Measurements from ENCODE around the gene GATAD2A.
"Not testable (repeated sequence)": the region's sequence is repeated elsewhere in the genome, so short reads cannot be mapped to it uniquely, and the experiment has no call there.

Gene GATAD2A

DNA sequence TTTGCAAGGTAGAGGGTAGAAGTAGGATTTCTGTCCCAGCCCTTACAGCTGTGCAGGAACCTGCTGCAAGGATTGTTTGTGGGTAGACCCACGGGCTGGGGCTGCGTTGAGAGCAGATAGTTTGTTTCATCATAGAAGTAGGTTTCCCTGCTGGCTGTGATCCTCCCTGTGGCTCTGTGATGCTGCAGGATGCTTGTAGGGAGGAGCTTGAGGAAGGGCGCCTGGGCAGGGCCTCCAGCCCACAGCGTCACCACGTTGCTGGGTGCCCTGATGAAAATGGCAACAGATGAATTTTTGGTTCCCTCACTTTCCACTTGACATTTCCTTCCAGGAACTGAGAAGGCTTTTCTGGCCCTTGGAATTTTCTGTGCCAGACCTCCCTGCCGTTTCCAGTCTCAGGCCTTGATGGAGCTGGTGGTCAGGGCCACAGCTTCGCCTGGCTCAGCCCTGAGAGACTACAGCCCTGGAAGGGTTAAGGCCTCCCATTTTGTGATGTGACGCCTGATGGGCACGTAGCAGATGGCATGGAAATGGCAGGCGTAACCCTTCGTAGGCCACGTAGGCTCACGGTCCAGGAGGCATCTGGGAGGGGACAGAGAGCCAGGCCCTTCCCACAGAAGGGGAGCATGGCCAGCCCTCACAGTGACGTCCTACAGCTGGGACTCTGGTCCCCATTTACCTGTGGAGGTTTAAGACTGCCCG lies 42.2 kb downstream of the GATAD2A start:
- no peak for DNase-seq

DNA sequence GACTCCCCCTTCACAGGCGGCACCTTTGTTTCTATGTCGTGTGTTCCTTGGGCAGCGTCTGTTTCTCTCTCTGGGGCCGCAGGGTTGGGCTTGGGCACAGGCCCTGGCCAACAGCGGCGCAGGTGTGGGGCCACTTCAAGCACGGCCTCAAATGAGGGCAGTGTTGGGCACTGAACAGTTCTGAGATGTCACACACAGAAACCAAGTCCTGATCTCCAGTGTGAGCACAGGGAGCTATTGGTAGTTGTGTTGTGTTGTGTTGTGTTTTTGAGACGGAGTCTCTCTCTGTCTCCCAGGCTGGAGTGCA lies 42.7 kb downstream of the GATAD2A start:
- DNase-seq, result no peak

DNA sequence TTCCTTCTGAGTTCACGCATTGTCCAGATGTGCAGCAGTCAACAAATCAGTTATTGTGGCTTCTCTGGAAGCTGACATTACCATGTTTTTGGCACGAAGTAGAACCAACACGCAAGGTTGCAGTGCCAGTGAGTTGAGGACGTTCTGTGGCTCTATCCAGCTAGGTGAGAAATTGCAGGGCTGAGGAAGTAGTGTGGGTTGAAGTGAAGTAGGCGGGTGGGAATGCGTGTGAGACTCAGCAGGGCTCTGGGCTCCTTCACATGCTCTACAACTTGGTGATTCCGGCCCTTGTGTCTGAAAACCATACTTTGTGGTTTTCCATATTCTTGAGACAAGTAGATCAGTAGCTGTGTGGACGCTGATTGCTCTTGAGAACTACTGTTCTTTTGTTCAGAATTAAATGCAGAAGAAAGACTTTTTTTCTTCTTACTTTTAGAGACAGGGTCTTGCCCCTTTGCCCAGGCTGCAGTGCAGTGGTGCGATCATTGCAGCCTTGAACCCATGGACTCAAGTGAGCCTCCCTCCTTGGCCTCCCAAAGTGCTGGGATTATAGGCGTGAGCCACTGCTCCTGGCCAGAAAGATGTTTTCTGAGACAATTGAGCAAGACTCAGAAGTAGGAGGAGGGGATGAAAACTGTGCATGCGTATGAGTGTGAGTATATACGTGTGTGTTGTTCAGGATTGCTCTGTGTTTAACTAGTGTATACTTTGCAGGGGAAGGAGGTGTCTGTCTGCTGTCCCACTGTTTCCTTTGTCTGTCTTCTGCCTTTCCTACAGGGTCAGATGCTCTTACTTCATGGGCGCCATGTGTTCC lies 46.2 kb downstream of the GATAD2A start:
- no peak for DNase-seq

DNA sequence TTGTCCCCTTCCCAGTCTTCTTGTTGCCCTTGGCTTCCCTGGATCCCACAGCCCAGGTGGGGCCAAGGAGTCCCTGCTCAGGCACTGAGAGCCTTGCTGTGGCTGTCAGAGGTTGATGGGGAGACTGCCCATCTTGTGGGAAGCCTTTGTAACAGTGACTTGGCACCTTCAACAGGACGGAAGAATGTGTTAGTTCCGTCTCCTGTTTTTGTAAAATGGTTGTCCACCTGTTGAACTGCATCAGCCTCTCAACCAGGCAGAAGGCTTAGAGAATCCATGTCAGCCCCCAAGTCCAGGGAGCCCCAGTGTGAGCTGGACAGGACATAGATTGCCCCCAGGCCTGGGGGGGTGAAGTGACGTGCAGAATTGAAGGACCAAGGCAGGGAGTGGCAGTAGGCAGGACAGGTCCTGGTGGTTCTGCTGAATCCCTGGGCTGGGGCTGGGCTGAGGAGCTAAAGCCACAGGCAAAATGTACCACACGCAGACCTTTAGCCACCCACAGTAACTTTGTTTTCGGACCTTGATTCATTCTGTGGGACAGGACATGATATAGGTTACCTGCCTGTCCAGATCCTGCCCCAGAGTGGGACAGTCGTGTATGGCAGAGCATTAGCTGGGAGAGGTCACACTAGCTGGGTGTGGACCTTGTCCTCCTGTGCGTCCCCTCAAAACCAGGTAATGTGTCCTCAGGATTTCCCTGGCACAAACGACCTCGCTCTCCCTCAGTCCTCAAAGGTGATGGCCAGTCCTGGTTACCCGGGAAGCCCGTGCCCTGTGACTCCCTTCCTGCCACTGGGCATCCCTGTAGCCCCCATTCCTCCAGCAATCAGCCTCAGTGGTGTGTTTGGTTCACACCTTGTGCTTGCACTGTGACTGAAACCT lies 47.0 kb downstream of the GATAD2A start:
- no peak for DNase-seq

DNA sequence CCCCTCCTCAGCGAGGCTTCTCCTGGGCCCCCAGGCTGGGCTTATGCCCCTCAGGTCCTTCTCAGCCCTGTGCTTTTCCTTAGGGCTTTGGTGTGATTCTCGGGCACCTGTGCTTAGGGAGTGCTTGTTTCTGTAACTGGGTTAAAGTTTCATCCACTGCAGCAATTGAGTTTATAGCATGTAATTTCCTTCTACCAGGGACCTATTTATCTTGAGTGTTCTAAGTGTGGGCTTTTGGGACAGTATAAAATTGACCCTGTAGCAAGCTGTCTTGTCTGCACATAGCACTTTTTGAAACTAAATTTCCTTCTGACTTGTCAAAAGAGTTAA lies 47.6 kb downstream of the GATAD2A start:
- no peak for DNase-seq

DNA sequence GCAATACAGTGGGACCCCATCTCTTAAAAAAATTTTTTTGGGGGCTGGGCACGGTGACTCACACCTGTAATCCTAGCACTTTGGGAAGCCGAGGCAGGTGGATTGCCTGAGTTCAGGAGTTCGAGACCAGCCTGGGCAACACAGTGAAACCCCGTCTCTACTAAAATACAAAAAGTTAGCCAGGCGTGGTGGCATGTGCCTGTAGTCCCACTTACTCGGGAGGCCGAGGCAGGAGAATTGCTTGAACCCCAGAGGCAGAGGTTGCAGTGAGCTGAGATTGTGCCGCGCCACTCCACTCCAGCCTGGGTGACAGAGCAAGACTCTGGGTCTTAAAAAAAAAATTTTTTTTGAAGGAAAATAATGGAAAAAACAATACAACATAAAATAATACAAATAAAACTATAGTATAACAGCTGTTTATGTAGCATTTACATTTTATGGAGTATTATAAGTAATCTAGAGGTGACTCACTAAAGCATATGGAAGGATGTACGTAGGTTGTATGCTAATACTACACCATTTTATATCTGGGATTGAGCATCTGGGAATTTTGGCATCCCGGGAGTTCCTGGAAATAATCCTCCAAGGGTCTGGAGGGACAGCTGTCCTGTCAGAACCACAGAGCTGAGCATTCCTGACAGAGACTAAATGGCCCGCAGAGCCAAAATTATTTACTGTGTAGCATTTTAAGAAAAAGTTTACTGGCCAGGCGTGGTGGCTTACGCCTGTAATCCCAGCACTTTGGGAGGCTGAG lies 49.9 kb downstream of the GATAD2A start:
- DNase-seq, result not testable (repeated sequence)

DNA sequence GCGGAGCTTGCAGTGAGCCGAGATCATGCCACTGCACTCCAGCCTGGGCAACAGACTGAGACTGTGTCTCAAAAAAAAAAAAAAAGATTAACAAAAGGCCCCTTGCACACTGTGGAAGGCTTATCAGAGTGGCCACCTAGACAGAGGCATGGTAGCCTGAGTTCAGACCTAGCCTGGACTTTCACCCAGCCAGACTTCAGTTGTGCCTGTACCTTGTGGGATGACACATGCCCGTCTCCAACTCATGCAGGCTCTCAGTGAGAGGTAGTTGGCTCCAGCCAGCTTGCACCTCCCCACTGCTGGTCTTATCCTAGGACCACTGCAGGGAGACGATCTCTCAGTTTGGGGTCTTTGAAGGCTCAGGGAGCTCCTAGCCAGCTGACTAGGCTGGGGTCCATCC lies 52.2 kb downstream of the GATAD2A start:
- DNase-seq, result no peak

DNA sequence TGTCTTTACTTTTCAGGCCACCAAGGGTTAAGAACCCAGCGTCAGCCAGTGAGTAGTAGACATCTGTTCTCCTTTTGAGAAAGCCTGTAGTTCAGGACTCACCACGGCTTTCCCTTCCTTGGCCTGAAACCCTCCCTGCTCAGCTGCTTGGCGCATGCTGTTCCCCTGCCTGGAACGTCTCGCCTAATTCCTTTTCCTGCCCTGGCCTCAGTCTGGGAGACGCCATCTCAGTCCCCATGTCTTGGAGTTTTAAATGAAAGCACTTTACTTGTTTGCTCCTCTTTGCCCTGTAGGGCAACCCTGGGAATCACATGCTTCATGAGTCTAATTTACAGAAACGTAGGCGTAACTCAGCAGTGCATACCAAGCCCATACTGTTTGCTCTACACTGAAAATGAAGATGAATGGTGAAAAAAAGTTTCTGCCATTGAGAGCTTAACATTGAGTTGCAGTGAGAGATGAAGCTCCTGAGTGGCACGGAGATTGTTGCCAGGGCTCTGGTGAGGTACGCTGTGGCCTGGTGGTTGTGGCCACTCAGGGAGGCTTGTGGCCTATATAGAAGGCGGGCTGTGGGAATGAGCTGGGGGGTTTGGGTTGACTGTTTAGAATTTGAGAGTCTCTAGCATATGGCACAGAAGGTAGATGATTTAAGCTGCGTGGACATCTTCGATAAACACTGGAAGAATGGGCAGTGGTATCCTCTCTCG lies 52.8 kb downstream of the GATAD2A start:
- DNase-seq, result no peak

DNA sequence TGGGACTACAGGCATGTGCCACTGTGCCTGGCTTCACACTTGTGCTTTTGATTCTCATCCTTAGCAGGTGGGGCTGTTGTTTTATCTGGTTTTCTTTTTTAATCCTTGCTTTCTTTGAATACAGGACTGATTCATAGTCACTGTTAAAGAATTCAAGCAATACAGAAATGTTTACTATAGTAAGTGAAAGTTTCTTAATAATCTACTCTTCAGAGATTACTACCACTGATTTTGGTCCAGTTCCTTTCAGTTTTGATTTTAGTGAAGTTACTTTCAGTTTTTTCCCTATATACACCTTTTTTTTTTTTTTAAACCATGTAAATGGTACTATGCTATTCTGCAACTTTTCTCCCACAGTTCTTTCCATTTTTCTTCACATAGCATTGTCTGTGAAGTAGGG lies 53.6 kb downstream of the GATAD2A start:
- DNase-seq, result no peak

DNA sequence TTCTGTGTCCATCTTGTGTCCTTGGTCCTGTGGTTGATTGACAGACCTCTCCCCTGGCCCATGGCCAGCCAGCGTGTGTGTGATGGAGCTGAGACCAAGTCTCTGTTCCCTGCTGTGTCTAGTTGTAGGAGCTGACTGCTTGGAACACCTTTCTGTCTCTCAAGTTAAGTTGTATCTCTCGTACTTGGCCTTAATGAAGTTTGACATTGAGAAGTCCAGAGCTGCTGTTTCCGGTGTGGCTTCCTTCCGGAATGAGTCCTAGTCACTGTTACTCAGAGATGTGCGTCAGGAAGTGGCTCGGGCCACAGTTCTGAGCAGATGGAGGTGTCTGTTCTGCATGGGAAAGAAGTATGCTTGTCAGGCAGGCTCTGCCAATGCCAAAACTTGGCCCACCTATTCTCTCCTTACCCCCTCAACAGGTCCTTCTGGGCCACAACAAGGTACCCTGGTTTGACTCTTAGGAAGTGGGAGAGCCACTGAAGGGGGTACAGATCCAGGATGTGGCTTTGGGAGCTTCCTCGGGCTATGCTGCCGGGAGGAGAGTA lies 54.3 kb downstream of the GATAD2A start:
- DNase-seq, result no peak

DNA sequence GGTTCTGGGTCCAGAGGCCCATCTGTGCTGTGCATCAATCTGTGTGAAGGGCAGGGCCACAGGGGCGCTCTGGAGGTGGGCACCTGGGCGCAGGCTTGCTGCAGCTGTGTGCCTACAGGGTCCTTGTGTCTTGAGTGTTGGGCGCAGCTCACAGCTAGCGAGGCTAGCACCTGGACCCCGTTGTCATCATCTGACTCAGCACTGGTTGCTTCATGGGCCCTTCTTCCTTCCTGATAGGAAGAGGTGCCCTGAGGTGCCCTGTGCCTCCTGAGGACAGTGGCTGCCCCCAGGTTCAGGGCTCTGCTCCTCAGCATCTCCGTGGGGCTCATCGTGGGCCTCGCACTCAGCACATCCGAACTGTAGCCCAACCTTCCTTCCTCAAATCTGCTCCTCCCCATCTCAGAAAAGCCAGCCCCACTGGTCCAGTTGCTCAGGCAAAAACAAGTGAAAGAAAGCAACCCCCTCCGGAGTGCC lies 54.8 kb downstream of the GATAD2A start:
- DNase-seq, result no peak

DNA sequence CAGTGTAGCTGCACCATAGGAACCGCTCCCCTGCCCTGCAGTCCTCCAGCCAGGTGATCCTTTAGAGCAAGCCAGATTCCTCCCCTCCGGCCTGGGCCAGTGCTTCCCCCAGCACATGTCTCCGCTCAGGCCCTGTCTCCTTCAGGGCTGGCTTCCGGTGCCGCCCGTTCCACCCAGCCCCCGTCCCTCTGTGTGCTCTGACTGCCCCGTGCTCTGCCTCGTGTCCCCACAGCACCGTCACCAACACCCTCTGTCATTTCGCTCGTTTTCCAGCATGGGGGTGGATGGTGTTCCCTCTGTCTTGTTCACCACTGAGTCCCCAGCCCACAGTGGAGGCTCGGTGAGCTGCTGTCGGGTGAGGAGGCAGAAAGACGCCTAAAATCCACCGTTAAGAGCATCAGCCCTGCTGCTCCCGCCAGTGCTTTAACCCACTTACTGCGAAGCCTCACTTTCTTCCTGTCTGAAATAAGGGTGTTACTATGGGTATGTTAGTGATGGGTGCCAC lies 55.3 kb downstream of the GATAD2A start:
- no peak for DNase-seq

DNA sequence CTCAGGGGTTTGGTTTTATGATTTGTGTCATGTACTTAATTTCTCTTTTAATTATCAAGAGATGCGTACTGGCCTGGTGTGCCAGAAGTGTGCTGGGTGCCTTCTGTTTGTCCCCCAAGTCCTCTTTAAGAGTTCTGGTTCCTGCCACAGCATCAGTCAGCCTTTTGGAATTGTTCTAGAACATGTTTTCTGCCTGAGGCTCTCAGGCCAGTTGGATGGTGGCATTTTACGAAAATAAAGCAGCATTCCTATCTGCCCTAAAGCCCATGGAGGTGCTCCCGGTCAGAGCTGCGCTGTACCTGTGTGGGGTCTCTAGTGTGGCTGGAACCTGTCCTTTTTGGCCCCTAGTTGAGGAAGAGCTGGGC lies 55.8 kb downstream of the GATAD2A start:
- no peak for DNase-seq

DNA sequence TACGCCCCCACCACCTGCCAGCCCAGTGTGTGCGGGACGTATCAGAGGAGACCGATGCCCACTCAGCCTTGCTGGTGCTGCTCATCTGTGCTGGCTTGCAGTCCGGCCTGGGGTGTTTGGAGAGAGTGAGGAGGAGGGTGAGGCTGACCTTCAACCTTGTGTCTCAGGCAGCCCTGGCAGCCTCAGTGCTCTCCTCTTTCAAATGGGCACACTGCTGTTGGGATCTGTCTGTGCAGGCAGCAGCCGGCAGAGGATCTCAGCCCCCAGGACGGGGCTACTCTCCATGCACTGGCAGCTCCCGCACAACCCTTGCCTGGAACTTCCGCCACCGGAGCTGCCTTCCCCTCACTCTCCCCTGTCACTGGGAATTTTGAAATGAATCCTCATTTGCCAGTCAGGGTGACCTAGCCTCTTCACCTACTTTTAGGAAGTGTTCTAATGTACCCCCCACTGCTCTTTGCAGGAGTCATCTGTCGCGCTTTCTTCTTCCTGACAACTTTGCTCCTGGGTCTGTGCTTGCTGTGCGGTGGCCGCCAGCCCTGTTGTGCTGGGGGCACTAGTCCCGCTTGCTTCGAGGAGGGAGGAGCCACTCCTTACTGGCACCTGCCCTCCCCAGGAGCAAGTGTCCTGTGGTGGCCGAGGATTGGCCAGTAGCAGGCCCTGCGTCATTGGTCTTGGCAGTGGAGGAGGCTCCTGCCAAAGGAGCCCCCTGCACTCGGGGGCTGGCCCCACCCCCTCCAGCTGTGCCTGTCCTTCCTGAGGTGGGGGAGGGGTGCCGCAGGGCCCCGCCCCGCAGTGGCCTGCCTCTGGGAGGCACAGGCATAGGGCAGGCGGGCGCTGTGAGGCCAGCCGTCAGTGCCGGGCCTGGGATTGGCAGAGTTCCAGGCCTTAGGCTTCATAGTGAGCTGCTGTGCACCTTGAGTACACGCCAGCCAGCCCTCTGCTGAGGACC lies 56.5 kb downstream of the GATAD2A start:
- DNase-seq, result no peak

DNA sequence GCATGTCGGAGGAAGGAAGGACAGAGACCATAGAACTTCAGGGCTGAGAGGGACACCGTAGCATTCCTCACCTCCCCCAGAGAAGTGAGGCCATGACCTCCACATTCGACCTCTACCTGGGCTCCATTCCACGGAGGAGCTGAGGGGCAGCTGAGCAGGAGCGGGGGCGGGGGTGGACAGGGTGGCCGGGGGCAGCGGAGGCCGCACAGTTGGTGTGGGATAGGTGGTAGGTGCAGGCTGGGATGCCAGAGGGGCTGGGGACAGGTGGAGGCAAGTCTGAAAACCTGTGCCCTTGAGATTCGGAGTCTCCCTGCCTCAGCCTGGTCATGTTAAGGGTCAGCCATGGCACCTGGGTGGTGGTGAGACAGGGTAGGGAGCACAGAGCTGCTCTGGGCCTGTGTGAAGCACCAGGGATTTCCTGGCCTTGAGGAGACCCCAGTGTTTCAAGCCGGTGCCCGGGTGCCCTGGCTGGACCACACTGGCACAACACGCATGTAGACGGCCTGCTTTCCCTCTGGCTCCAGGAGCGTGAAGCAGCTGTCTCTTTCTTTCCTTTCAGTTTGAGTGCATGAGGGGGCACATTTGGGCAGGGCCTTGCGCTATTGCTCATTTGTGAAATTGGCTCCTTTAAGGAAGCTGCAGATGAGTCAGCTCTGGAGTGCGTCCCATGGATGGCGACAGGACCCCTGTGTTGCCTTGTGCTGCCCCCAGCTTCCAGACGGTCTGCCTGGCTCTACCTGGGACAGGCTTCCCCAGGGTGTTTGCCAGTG lies 58.1 kb downstream of the GATAD2A start:
- no peak for DNase-seq

DNA sequence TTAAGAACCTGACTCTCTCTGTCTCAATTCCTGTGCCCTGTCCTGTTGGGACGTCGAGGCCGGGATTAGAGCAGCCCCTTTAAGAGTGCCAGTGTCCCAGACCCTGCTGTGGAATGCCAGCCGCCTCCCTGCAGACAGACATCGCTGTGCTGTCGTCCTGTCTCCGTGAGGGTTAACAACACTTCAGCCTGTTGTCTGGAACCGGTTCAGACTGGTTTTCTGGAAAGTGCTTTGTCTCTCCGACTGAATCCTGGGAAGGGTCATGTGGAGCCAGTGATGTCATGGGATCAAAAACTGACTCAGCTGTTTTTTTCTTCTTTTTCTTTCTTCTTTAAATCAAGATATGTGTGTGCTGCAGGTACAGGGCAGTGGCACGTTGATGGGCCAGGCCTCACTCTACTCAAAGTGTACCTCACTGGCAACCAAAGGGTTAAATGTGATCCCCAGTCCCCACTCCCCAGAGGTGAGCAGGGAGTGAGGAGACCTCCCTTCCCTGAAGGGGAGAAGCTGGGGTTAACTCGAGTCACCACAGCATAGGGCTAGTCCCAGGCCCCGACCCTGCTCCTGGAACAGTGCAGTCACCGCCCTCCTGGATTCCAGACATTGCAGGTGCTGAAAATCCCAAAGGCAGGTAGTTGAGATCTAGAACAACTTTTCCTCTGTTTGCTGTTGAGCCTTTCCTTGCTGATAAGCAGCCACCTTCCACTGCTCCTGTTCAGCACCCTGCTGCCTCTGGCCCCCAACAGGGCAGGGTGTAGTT lies 59.0 kb downstream of the GATAD2A start:
- DNase-seq, result peak; percentile 61

DNA sequence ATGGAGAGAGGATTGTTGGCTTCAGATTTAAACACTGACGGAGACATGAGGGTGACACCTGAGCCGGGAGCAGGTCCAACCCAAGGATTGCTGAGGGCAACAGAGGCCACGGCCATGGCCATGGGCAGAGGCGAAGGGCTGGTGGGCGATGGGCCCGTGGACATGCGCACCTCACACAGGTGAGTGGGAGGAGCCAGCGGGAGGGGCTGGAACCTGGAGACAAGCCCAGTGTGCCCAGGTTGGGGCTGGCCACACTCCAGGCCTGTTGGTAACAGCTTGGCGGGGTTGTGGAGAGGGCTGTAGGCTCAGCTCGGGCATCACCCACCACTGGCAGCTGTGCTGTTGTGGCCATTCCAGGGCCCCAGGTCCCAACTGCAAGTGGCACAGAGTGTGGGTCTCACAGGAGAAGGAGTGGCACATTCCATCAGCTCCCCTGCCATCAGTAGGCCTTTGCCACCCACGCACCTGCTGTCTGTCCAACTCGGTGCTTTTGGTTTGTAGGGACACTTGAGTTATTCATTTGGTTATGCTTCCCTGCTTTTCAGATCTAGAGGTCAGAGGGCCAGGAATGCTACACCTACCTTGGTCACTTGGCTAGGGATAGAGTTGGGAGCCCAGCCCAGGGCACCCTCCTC lies 60.1 kb downstream of the GATAD2A start:
- no peak for DNase-seq

DNA sequence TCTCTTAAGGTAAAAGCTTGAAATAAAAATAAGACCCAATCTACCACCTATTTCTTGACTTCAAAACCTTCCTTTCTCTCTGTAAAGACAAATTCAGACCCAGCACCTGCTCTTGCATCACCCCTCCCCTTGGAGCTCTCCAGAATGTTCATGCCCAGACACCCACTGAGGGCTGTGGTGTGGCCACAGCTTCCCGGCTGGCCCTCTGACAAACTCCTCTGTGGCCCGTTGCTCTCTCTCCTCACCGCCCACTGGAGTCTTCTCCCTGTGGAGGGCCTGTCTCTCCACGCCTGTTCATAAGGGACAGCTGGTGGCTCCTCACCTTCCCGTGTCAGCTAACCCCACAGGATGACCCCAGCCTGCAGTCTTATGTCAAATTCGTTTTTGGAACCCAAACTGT lies 60.7 kb downstream of the GATAD2A start:
- DNase-seq, result no peak

All from kidney glomerular epithelial cell (primary cell).